SK-N-SH (cell line): ENCODE data around the gene CCKAR. TPM values are rescaled to one million over a fixed set of nuclear protein-coding genes. Genes with fewer than 3 reads are reported as not detected.

ENCODE experiments used
- CTCF ChIA-PET: fragments of 300-600, 350-600 bp; formaldehyde crosslinking; extraction: SDS; loops from one replicate; lab custom pipeline; 2021; lab: Yijun Ruan, JAX
- POLR2A ChIA-PET: fragments of 350-600 bp; sonication (Branson Sonifier 250); formaldehyde crosslinking; extraction: SDS; loops from one replicate; lab custom pipeline; 2020; ENCODE audit warnings: antibody characterized with exemption, inconsistent platforms; lab: Yijun Ruan, JAX
- DNase-seq: peaks from one replicate; pipeline ENCODE4 v3.0.0; 2012
- H2AFZ ChIP-seq: fragments of 200-600 bp; sonication (generic); 2 replicates; pipeline ENCODE4 v1.8.1; 2016; ENCODE audit warnings: antibody characterized with exemption, mild to moderate bottlenecking, low read depth
- H3F3A ChIP-seq: fragments of 200-600 bp; sonication (generic); replicated peaks from 2 replicates; pipeline ENCODE3; 2016; ENCODE audit warnings: antibody characterized with exemption, mild to moderate bottlenecking; ENCODE audit not compliant: insufficient read depth
- H3K27ac ChIP-seq, 2 experiments: fragments of 200-500 bp in 1 of 2; fragments of 200-600 bp in 1 of 2; sonication (Bioruptor generic) in 1 of 2; sonication (generic), shearing (Covaris generic) in 1 of 2; 2 replicates each; pipeline versions ENCODE4 v1.5.1 to v1.6.1; 2014 to 2016; ENCODE audit warnings: low read depth in 2 of 2, inconsistent platforms in 1 of 2, low read length in 1 of 2, mild to moderate bottlenecking in 1 of 2, mixed read lengths in 1 of 2
- H3K27me3 ChIP-seq: fragments of 200-600 bp; sonication (generic), shearing (Covaris generic); 2 replicates; pipeline ENCODE4 v1.6.1; 2016; ENCODE audit warnings: mixed run types; ENCODE audit not compliant: insufficient read depth
- H3K36me3 ChIP-seq, 2 experiments: fragments of 200-500 bp in 1 of 2; fragments of 200-600 bp in 1 of 2; sonication (Bioruptor generic) in 1 of 2; sonication (generic) in 1 of 2; replicated peaks in 1 of 2; 2 replicates each; pipeline versions ENCODE3 to v1.5.1; 2014 to 2016; ENCODE audit warnings: low read length in 1 of 2, mild to moderate bottlenecking in 1 of 2; ENCODE audit not compliant: insufficient read depth in 2 of 2, control insufficient read depth in 1 of 2
- H3K4me1 ChIP-seq, 2 experiments: fragments of 200-500 bp in 1 of 2; fragments of 200-600 bp in 1 of 2; sonication (Bioruptor generic) in 1 of 2; sonication (generic), shearing (Covaris generic) in 1 of 2; 2 replicates each; pipeline versions ENCODE4 v1.5.1 to v1.6.1; 2014 to 2016; ENCODE audit warnings: low read depth in 1 of 2, low read length in 1 of 2, mixed run types in 1 of 2; ENCODE audit not compliant: insufficient read depth in 2 of 2, control insufficient read depth in 1 of 2
- H3K4me2 ChIP-seq: fragments of 200-600 bp; sonication (generic), shearing (Covaris generic); 2 replicates; pipeline ENCODE4 v1.6.1; 2017; ENCODE audit warnings: mixed run types
- H3K4me3 ChIP-seq, 2 experiments: fragments of 200-500 bp in 1 of 2; fragments of 200-600 bp in 1 of 2; sonication (Bioruptor generic) in 1 of 2; sonication (generic), shearing (Covaris generic) in 1 of 2; 2 replicates each; pipeline versions ENCODE4 v1.5.1 to v1.8.1; 2014 to 2016; ENCODE audit warnings: low read depth in 2 of 2, inconsistent platforms in 1 of 2, low read length in 1 of 2, mild to moderate bottlenecking in 1 of 2, mixed read lengths in 1 of 2, moderate library complexity in 1 of 2
- H3K79me2 ChIP-seq: fragments of 200-600 bp; sonication (generic); 2 replicates; pipeline ENCODE4 v1.8.1; 2017; ENCODE audit warnings: mild to moderate bottlenecking; ENCODE audit not compliant: insufficient read depth
- H3K9ac ChIP-seq: fragments of 200-600 bp; sonication (generic); 2 replicates; pipeline ENCODE4 v1.6.1; 2017; ENCODE audit warnings: mixed run types
- H3K9me2 ChIP-seq: fragments of 200-600 bp; sonication (generic); 2 replicates; pipeline ENCODE4 v1.6.1; 2017; ENCODE audit warnings: mixed run types
- H3K9me3 ChIP-seq: fragments of 200-600 bp; sonication (generic); 2 replicates; pipeline ENCODE4 v1.6.1; 2017; ENCODE audit warnings: mixed run types, mild to moderate bottlenecking, moderate library complexity
- H4K20me1 ChIP-seq: fragments of 200-600 bp; sonication (generic); 2 replicates; pipeline ENCODE4 v1.6.1; 2017; ENCODE audit warnings: mild to moderate bottlenecking, mixed run types; ENCODE audit not compliant: insufficient read depth
- ELF1 ChIP-seq: IDR thresholded peaks from 2 replicates; pipeline ENCODE4 v1.4.0; 2012
- EP300 ChIP-seq, 2 experiments: IDR thresholded peaks; 2 replicates each; pipeline versions ENCODE4 v1.4.0 to v1.6.1; 2012; ENCODE audit warnings: borderline replicate concordance in 1 of 2, low read depth in 1 of 2, low read length in 1 of 2
- FOSL2 ChIP-seq: IDR thresholded peaks from 2 replicates; pipeline ENCODE4 v1.4.0; 2012; ENCODE audit warnings: low read depth, mild to moderate bottlenecking, moderate library complexity, borderline replicate concordance
- JUND ChIP-seq: IDR thresholded peaks from 2 replicates; pipeline ENCODE4 v1.4.0; 2012
- POLR2AphosphoS5 ChIP-seq: IDR thresholded peaks from 2 replicates; pipeline ENCODE4 v1.6.1; 2012; ENCODE audit warnings: low read depth, low read length
- RAD21 ChIP-seq: IDR thresholded peaks from 2 replicates; pipeline ENCODE4 v1.6.1; 2012; ENCODE audit warnings: mild to moderate bottlenecking, low read length
- RCOR1 ChIP-seq: fragments of 150-350 bp; IDR thresholded peaks from 2 replicates; pipeline ENCODE4 v1.6.1; 2017; ENCODE audit warnings: antibody characterized with exemption, low read length
- RFX5 ChIP-seq: IDR thresholded peaks from 2 replicates; pipeline ENCODE4 v1.6.1; 2012; ENCODE audit warnings: mild to moderate bottlenecking, improper control_type of control experiment, low read length
- SIN3A ChIP-seq: IDR thresholded peaks from 2 replicates; pipeline ENCODE4 v1.6.1; 2012; ENCODE audit warnings: low read depth, mild to moderate bottlenecking, low read length, moderate library complexity, borderline replicate concordance
- SMC3 ChIP-seq: IDR thresholded peaks from 2 replicates; pipeline ENCODE4 v1.6.1; 2012; ENCODE audit warnings: low read depth, low read length, improper control_type of control experiment
- TAF1 ChIP-seq: IDR thresholded peaks from 2 replicates; pipeline ENCODE4 v1.6.1; 2012; ENCODE audit warnings: low read depth, mild to moderate bottlenecking, low read length, moderate library complexity, borderline replicate concordance
- WGBS: methylation state at CpG from one replicate; pipeline ENCODE4 v1.1.6; 2017; ENCODE audit warnings: low lambda C conversion rate; 5-methylcytosine and 5-hydroxymethylcytosine counted together
- polyA plus RNA-seq, 3 experiments: library from polyadenylated mRNA; depleted of rRNA; stranded (reverse); fragments of >200 nt; gene quantifications; 2 replicates each; pipeline ENCODE4 v1.2.3, GENCODE V29; 2012
- TF ChIP-seq, protein P1 (sequence below): fragments of 150-350 bp; IDR thresholded peaks from 2 replicates; pipeline ENCODE4 v1.6.1; 2017; ENCODE audit warnings: antibody characterized with exemption, low read length, low read depth, borderline replicate concordance
- TF ChIP-seq, protein P2 (sequence below): IDR thresholded peaks from 2 replicates; pipeline ENCODE4 v1.4.0; 2012; ENCODE audit warnings: low read depth, borderline replicate concordance

CCKAR gene
- polyA plus RNA-seq, 1 of the 3 experiments (the other 2 are of a cell fraction) = not detected

DNA sequence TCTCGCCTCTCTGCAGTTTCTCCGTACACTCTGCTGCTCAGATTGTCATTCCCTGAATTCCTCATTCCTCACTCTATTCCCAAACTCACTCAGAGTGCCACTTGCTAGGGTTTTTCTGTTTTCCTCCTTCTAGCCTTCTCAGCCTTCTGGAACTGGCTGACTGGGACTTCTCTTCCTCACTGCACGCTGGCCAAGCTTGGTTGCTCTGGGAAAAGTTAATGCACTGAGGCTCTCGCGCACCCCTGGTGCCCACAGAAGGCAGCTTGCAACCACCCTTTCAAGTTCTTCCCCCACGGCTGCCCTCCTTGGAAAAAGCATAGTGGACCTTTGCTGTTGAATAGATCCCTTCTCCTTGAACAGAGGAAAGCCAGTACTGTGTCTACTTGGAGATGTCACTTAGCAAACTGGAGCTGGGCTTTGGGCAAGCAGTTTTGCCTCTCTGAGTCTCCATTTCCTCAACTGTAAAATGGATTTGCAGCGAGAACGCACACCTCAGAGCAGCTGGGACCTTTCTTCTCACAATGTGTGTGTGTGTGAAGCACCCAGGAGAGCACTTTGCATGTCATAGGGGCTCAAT lies 6.0 kb upstream of the CCKAR start:
- no peak overlapping the region for H3K4me3 ChIP-seq
- DNase-seq = no peak
- ChIA-PET POLR2A (no interaction called here), CTCF (no interaction called here)
- no peaks in the 10 kb centered on the region for H3K36me3 ChIP-seq
- 66% methylated on average over 8 of the region's 8 CpGs for WGBS
- no peak overlapping the region for H3K4me2 ChIP-seq
- no peaks in the 10 kb centered on the region for H3K9me2 ChIP-seq
- H2AFZ ChIP-seq = no peak overlapping the region
- H3K9me3 ChIP-seq = no peaks in the 10 kb centered on the region
- no peaks in the 10 kb centered on the region; a peak in 1 of 4 replicates for H3K4me1 ChIP-seq
- no peaks in the 10 kb centered on the region for H3K79me2 ChIP-seq
- no peak overlapping the region for H3K9ac ChIP-seq
- no peak overlapping the region for H3K27ac ChIP-seq
- no peaks in the 10 kb centered on the region for H3F3A ChIP-seq
- TF ChIP-seq, protein P1, sequence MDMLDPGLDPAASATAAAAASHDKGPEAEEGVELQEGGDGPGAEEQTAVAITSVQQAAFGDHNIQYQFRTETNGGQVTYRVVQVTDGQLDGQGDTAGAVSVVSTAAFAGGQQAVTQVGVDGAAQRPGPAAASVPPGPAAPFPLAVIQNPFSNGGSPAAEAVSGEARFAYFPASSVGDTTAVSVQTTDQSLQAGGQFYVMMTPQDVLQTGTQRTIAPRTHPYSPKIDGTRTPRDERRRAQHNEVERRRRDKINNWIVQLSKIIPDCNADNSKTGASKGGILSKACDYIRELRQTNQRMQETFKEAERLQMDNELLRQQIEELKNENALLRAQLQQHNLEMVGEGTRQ = no peak
- no peak for TF ChIP-seq TAF1
- no peak for TF ChIP-seq ELF1
- no peak for TF ChIP-seq JUND
- TF ChIP-seq SMC3 = no peak
- TF ChIP-seq RCOR1 = no peak
- no peak for TF ChIP-seq SIN3A
- TF ChIP-seq, protein P2, sequence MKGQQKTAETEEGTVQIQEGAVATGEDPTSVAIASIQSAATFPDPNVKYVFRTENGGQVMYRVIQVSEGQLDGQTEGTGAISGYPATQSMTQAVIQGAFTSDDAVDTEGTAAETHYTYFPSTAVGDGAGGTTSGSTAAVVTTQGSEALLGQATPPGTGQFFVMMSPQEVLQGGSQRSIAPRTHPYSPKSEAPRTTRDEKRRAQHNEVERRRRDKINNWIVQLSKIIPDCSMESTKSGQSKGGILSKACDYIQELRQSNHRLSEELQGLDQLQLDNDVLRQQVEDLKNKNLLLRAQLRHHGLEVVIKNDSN = no peak
- TF ChIP-seq POLR2AphosphoS5 = no peak
- TF ChIP-seq, all 33 proteins: peak for 0
- no peaks in the 10 kb centered on the region for H4K20me1 ChIP-seq
- H3K27me3 ChIP-seq = no peaks in the 10 kb centered on the region

DNA sequence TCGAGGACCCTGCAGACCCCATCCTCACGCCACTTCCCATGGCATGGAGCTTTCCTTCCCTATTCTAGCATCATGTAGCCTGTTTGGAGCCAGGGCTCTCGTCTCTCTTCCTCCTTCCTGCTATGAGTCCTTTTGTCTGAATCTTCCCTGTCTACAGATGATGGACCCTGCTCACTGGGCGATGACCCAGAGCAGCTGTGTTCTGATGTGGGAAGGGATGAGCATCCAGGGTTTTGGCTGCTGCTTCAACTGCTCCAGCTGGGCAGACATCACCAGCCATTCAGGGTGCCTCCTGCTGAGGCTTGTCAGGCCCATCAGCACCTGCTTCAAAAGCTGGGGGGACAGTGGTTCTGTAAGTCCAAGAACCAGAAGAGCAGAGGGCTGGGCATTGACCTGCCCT lies 3.2 kb upstream of the CCKAR start:
- Histone ChIP-seq H3F3A (no peaks in the 10 kb centered on the region), H3K36me3 (no peaks in the 10 kb centered on the region), H3K27ac (no peak overlapping the region), H3K4me2 (no peak overlapping the region), H3K9me3 (no peaks in the 10 kb centered on the region), H4K20me1 (no peaks in the 10 kb centered on the region), H3K4me3 (no peak overlapping the region), H3K4me1 (peaks cover 0 to 12% of the 10 kb centered on the region in 2 experiments; a peak in 1 of 4 replicates), H3K27me3 (no peaks in the 10 kb centered on the region), H3K9me2 (no peaks in the 10 kb centered on the region), H2AFZ (no peak overlapping the region), H3K79me2 (no peaks in the 10 kb centered on the region), H3K9ac (no peak overlapping the region)
- ChIA-PET POLR2A (no interaction called here), CTCF (no interaction called here)
- TF ChIP-seq RAD21 (no peak), RFX5 (no peak), FOSL2 (no peak), TAF1 (no peak), EP300 (IDR thresholded peaks at IDR 0.05; ENCODE audit: borderline replicate concordance in 1 of 2, low read depth in 1 of 2, low read length in 1 of 2) (no peak)
- WGBS = 67% methylated on average over 4 of the region's 4 CpGs
- no peak for DNase-seq
